Effector CD8-positive, alpha-beta T cell (primary cell): ENCODE measurements around the gene GHRHR.

Experiments used
- DNase-seq: peaks from one replicate; lab custom pipeline; 2025; lab: John Stamatoyannopoulos, UW

The GHRHR gene

GRCh38 chr7:31004393-31004792, 40.6 kb downstream of the GHRHR start:
- no peak for DNase-seq

DNA sequence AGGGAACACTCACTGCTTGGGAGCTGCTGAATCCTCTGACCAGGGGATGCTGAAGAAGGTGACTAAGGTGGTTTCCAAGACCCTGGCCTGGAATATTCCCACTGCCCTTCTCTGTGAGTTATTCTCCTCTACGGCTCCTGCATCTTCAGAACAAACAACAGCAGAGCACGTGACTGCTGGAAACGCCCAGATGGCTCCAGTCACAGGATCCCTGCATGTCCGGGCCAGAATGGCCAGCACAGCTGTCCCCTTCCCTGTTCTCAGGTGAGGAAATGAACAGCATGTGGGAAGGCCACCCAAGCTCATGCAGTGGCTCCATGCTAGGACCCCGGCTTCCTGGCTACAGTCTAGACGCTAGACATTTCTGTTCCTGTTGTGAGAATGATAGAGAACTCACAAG, 43.1 kb downstream of the GHRHR start:
- no peak for DNase-seq

DNA sequence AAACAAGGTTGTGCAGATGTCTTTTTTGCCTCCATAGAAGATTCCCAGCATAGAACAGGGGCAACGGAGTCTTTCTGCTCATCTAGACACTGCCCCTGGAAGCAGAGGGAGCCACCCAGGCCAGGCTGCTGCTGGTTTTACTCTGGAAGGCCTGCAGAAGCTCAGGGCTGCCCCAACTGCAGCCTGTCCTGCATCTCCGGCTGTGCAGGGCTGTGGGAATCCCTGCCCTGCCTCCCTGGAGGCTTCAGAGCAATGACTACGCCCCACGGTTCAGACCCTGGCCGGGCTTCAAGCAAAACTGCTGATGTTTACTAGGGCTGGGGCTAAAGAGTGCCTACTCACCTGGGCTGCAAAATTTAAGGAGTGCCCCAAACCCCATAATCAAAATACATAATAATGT, 43.9 kb downstream of the GHRHR start:
- DNase-seq, result no peak

- DNase-seq, result no peak
Measured at GRCh38 chr7:31014826-31015225, 51.1 kb downstream of the GHRHR start.

DNA sequence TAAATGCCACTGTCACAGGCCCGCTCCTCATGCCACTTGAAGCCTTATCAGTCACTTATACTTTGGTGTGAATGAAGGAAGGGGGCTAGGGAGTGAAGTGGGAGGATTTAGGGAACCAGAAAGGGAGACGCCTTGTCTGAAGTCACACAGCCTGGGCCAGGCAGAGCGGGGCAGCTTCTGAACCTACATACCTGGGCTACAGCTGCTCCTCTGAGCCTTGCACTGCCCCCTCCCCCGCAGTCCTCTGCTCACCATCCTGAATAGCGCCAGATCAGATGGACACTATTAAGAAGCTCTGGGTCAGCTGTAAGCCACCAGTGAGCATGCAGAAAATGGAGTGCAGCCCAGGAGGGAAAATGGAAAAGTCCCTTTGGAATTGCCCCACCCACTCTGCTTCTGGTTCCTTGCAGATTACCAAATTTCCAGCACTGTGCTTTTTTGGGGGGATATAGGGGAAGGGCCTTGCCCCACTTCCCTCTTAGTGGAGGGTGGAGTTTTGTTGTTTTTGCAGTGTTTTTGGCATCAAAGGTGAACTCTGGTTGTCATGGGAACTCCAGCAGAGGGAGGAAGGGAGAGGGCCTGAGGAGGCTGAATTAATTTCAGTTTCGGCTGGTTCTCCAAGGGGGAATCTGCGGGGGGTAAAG, 53.4 kb downstream of the GHRHR start:
- DNase-seq, result no peak

- no peak for DNase-seq
Measured at GRCh38 chr7:31017721-31018120, 54.0 kb downstream of the GHRHR start.

GRCh38 chr7:31019509-31019908, 55.8 kb downstream of the GHRHR start:
- no peak for DNase-seq

DNA sequence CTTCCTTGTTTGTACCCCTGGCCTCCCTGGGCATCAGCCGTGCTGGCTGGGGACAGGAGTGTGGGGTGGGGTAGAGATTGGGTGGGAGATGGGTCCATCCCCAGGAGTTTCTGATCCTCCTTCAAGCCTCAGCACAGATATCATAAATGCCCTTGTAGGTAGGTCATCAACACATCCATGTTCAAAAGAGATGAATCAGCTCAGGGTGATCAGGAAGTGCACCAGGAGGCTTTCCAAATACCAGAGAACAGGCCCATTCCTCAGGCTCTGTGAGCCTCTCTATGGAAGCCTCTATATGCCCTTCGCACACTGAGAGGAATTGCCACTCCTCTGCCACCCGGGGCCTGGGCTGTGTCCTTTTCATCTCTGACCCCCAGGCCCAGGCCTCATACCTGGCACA, 56.4 kb downstream of the GHRHR start:
- no peak for DNase-seq

DNA sequence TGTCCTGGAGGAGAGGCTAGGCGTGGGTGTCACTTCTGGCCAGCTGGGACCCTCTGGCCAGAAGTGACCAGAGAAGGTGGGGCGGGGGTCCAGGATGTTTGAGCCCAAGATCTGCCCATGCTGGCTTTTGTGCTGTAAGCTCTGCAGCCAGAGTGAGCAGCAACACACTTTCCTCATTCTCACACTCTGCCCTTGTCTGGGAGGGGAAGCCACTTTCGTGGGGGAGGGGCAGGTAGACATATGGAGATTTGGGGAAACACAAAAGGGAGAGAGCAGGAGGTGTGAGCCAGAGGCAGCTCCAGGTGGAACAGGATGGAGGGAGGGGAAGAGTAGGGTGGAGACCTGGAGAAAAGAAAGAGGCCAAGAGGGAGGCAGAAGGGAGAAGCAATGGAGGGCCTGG, 56.9 kb downstream of the GHRHR start:
- DNase-seq, result no peak

DNA sequence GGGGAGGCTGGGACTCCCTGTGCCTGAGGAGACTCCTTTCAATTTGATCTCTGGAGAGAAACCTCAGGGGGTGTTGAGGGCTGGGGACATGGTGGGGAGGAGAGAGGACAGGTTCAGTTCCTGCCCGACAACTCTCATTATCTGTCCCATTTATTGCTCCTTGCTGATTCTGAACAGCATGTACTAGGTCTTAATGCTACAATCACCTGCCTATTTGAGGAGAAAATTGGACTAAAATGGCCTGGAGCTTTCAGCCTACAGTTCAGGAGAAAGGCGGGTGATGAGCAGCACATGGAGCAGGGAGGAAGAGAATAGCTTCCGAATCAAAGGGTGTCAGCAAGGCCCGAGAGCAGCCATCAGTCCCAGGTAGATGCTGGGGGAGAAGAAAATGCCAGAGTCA, 58.4 kb downstream of the GHRHR start:
- DNase-seq, result no peak

DNA sequence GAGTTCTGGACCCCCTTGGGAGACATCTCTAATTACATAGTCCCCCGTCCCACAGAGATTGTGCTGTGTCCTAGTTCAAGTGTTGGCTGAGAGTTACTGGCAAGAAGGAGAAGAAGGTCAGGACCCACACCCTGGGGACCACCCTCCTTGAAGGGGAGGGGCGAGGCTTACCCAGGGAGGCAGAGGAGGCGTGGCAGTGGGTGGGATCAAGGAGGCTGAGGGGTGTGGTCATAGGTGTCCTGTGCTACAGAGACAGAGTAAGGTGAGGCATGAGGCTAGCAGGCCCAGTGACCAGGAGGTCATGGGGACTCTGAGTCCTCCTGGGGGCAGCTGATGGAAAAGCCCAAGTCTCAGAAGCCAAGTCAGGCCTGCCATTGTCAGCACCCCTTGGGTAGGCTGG, 59.0 kb downstream of the GHRHR start:
- DNase-seq, result no peak

DNA sequence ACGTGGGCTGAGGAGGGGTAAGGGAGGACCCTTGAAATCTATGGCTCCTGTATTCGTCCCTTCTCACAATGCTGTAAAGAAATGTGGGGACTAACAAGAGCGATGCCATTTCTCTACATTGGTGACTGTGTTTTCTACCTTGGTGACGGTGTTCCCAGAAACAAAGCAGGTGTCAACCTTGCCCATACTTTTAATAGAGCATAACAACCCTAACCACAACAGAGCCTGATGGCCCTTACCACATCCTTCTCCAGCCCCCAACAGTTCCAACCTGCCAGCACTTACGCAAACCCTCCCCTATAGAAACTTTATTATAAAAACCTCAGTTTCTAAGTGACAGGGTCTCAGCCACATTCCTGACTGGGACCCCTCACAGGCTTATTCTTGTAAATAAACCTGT, 60.1 kb downstream of the GHRHR start:
- DNase-seq, result no peak

GRCh38 chr7:31027161-31027965, 63.6 kb downstream of the GHRHR start:
- DNase-seq, result no peak

DNA sequence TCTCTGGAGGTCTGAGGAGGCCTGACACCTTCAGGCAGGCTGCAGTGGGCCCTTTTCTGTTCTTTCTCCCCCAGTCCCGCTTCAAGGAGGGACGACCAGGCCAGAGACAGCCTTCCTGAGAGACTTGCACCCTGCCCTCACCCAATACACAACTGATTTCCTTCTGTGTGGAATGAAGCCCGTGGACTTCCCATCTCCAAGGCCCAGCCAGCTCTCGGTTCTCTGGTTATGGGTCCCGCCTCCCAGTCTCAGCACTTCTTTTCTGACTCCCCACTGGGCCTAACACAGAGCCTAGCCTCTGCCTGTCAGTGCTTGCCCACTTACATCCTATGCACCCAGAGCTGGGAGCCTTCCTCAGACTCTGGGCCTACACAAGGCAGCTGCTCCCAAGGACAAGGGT, 64.3 kb downstream of the GHRHR start:
- no peak for DNase-seq

DNA sequence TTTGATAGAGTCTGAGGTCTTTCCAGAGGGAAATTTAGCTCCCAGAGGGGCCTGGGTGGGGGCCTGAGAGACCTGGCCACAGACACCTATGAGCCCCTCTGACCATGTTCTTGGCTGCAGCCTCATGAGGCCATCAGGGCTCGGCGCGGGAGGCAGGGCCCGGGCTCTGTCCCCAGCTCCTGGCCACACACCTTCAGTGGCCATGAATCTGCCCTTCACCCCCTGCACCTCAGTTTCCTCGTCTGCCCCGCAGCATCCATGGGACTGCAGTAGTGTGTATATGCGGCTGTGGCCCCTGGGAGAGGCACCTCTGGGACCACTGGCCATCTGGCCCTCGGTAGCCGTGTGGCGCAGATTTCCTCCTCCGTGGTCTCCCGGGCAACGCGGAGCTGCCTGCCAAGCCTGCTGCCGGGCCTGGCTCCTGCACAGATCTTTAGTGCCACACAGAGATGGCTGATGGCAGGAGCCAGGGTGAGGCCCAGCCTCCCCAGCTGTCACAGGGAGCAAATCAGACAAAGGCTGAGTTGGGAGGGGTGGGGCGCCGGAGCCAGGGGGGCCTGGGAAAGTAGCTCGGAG, 64.8 kb downstream of the GHRHR start:
- no peak for DNase-seq
